Motor neuron (in vitro differentiated cells): Measurements from ENCODE around the gene EVC. TPM values are rescaled to one million over a fixed set of nuclear protein-coding genes. Genes with fewer than 3 reads are reported as not detected.

Source experiments
- ATAC-seq, 8 experiments: fragments of 200-7000 bp; cut with Tn5 transposase; replicated peaks in 6 of 8; 2 replicates each; pipeline ENCODE4 v1.8.0; 2021; ENCODE audit warnings: mild to moderate bottlenecking in 8 of 8, moderate library complexity in 8 of 8
- H3K27ac ChIP-seq, 2 donors: fragments of 250-450 bp; sonication (Bioruptor Pico); 2 replicates each; pipeline ENCODE4 v1.9.0; 2021; ENCODE audit warnings: antibody characterized with exemption in 2 of 2, mild to moderate bottlenecking in 2 of 2, moderate library complexity in 1 of 2
- H3K4me1 ChIP-seq, 2 donors: fragments of 250-450 bp; sonication (Bioruptor Pico); replicated peaks in 1 of 2; 2 replicates each; pipeline ENCODE4 v1.6.1; 2021; ENCODE audit warnings: antibody characterized with exemption in 2 of 2, mild to moderate bottlenecking in 2 of 2, moderate library complexity in 1 of 2
- H3K4me3 ChIP-seq, 5 donors: fragments of 250-450 bp; sonication (Bioruptor Pico); 2 replicates each; pipeline ENCODE4 v1.9.0; 2021; ENCODE audit warnings: antibody characterized with exemption in 5 of 5, mild to moderate bottlenecking in 5 of 5, moderate library complexity in 4 of 5
- WGBS, 10 experiments: fragments of 450-650 bp; shearing (Covaris generic); methylation state at CpG; one replicate each; pipeline ENCODE4 v1.0.0; 2022; 5-methylcytosine and 5-hydroxymethylcytosine counted together
- in situ Hi-C, 9 experiments: fragments of 400-800 bp; cut with MboI; loops; one replicate each; pipeline ENCODE4 v1.15.0; 2021; ENCODE audit warnings: low sequenced_read_pairs in 9 of 9, low pct_unique_long_range_greater_than_20kb in 2 of 9; ENCODE audit not compliant: unreplicated experiment in 9 of 9
- total RNA-seq, 8 experiments: library from RNA; unstranded; fragments of 300-600 nt; gene quantifications; 2 replicates each; pipeline versions ENCODE4 v1.2.3 to v1.2.4, GENCODE V29; 2022

Gene EVC
- total RNA-seq, 8 experiments from 2014 or later: 2.1 to 26.4 (median 7.7) TPM

DNA sequence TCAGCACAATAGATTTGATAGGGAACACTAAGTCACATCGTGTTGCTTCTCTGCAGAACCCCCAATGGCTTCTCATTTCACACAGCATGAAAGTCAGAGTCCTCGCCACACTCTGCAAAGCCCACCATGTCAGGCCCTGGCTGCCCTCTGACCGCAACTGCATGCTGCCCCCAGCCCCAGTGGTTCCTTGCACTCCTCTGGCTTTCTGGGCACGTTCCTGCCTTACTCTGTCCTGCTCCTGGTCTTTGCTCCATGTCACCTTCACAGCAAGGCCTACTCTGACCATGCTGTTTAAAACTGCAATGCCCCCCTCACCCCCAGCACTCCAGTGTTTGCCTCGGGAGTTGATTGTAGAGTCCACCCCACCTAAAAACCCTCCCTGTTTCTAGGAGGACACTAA is 78.1 kb downstream of the EVC start:
- no peak for ATAC-seq
- 57 to 100% (median 93%) methylated on average over 1 to 5 of the region's 5 CpGs; no CpG with 5 or more reads in 5 of the 10 experiments for WGBS, 10 experiments
- in situ Hi-C loops: loop anchor here in 5 of 9 experiments (25.0 kb wide), 4 partner anchors 402 to 1302 kb away; partner anchors contain the start of gene STK32B (in 3 of the 5)
- Histone ChIP-seq H3K27ac (no peak overlapping the region), H3K4me1 (no peaks in the 10 kb centered on the region), H3K4me3 (no peak overlapping the region)

DNA sequence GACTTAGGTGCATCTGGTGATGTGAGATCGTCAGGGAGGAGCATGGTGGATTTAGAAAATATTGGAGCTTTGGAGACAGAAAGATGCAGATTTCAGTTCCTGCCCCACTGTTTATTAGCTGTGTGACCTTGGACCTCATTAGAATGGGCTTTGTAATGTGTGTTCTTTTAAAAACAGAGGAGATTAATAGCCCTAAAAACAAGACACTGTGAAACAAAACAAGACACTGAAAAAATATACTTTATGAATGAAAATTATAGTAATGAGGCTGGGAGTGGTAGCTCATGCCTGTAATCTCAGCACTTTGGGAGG is 79.5 kb downstream of the EVC start:
- in situ Hi-C loops: loop anchor here in 5 of 9 experiments (25.0 kb wide), 4 partner anchors 403 to 1303 kb away; partner anchors contain the start of gene STK32B (in 3 of the 5)
- WGBS, 10 experiments: 0 to 43% (median 18%) methylated on average over 1 of the region's 1 CpG; no CpG with 5 or more reads in 4 of the 10 experiments
- no peak for ATAC-seq
- H3K4me3 ChIP-seq: no peak overlapping the region
- no peaks in the 10 kb centered on the region for H3K4me1 ChIP-seq
- no peak overlapping the region for H3K27ac ChIP-seq

DNA sequence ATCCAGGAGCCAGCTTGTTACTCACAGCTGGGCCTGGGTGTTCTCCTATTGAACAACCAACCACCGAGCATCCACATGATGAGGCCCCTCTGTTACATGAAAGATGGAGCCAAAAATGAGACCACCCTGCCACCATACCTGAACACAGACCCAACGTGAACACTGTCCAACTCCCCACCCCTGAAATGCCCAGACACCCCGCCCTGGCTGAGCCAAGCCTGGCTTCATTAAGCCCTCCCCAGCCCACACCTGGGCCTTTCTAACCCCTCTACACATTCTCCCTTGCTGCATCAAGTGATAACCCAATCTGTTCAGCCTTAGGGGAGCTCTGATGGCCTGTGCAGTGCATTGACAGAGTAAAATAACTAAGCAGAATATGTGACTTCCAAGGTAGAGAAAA is 80.7 kb downstream of the EVC start:
- Histone ChIP-seq H3K4me1 (no peaks in the 10 kb centered on the region), H3K27ac (no peak overlapping the region), H3K4me3 (no peak overlapping the region)
- in situ Hi-C loops: loop anchor here in 5 of 9 experiments (25.0 kb wide), 4 partner anchors 404 to 1304 kb away; partner anchors contain the start of gene STK32B (in 3 of the 5)
- no peak for ATAC-seq
- WGBS, 10 experiments: 68 to 100% methylated on average over 1 to 2 of the region's 3 CpGs; no CpG with 5 or more reads in 8 of the 10 experiments

DNA sequence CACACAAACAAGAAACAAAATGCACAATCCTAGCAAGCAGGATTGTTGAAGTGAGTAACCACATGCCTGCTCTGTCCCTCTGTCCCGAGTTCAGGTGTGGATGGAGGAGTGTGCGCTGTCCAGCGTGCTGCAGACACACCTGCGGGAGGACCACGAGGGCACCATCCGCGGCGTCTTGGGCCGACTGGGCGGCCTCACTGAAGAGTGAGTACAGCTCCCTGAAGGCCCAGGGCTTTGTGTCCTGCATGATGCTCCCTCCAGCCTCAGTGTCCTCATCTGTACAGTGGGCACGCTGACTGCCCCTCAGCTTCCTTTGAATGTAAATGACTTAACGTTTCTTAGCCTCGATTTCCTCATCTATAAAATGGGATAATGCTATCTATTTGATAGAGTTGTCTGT is 82.5 kb downstream of the EVC start:
- H3K4me3 ChIP-seq: no peak overlapping the region
- no peak for ATAC-seq
- no peaks in the 10 kb centered on the region for H3K4me1 ChIP-seq
- no peak overlapping the region for H3K27ac ChIP-seq
- in situ Hi-C loops: loop anchor here in 5 of 9 experiments (25.0 kb wide), 4 partner anchors 406 to 1306 kb away; partner anchors contain the start of gene STK32B (in 3 of the 5)
- 81 to 100% (median 96%) methylated on average over 1 to 9 of the region's 13 CpGs; no CpG with 5 or more reads in 2 of the 10 experiments for WGBS, 10 experiments

DNA sequence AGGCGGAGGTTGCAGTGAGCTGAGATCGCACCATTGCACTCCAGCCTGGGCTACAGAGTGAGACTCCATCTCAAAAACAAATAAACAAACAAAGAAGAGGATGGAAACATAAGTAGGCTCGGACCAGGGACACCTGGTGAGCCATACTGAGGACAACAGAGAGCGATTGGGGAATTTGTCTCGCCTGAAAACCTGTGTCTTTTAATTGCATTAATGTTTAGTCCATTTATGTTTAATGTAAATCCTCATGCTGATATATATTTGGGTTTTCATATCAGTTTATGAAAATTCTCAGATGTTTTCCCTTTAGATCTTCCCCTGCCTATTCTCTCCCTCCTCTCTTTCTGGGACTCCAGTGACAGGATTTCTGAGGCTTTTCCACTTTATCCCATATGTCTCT is 84.6 kb downstream of the EVC start:
- H3K27ac ChIP-seq: no peak overlapping the region
- in situ Hi-C loops: loop anchor here in 5 of 9 experiments (25.0 kb wide), 4 partner anchors 408 to 1308 kb away; partner anchors contain the start of gene STK32B (in 3 of the 5)
- H3K4me1 ChIP-seq: no peaks in the 10 kb centered on the region
- no peak for ATAC-seq
- WGBS, 10 experiments: 67 to 100% (median 95%) methylated on average over 1 to 5 of the region's 5 CpGs; no CpG with 5 or more reads in 2 of the 10 experiments
- H3K4me3 ChIP-seq: no peak overlapping the region

DNA sequence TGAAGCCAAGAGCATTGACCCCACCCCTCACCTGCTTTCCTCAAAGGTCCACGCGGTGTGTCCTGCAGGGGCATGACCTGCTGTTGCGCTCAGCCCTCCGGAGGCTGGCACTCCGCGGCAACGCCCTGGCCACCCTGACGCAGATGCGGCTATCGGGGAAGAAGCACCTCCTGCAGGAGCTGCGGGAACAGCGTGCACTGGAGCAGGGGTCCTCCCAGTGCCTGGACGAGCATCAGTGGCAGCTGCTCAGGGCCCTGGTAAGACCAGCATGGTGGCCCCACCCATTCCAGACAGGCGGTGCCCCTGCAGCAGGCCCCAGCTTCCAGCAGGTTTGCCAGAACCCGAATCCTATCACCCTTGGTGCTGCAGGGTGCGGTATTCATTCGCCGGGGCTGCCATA is 86.0 kb downstream of the EVC start:
- Histone ChIP-seq H3K27ac (no peak overlapping the region), H3K4me1 (no peaks in the 10 kb centered on the region), H3K4me3 (no peak overlapping the region)
- WGBS, 10 experiments: 87 to 100% (median 94%) methylated on average over 2 to 3 of the region's 18 CpGs; no CpG with 5 or more reads in 5 of the 10 experiments
- no peak for ATAC-seq
- in situ Hi-C loops: loop anchor here in 5 of 9 experiments (25.0 kb wide), 4 partner anchors 410 to 1310 kb away; partner anchors contain the start of gene STK32B (in 3 of the 5)

DNA sequence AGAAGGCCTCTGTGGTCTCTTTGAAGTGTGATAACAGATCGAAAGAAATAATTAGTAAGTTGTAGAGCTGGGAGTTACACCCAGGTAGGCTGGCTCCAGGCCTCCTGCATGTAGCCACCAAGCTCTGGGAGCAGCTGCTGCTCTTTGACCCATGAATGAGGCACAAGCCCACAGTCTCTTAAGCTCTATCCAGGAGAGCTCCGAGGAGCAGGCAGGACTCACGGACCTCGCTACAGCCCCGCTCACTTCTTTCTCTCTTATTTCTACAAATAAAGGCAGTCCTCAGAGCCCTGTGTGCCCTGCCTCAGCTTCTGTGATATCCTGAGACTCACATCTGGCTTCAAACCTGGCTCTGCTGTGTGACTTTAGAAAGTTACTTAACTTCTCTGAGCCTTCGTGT is 86.9 kb downstream of the EVC start:
- 85 to 100% (median 100%) methylated on average over 1 to 5 of the region's 6 CpGs; no CpG with 5 or more reads in 3 of the 10 experiments for WGBS, 10 experiments
- Histone ChIP-seq H3K4me3 (no peak overlapping the region), H3K27ac (no peak overlapping the region), H3K4me1 (no peaks in the 10 kb centered on the region)
- in situ Hi-C loops: loop anchor here in 5 of 9 experiments (25.0 kb wide), 4 partner anchors 411 to 1311 kb away; partner anchors contain the start of gene STK32B (in 3 of the 5)
- ATAC-seq: no peak

DNA sequence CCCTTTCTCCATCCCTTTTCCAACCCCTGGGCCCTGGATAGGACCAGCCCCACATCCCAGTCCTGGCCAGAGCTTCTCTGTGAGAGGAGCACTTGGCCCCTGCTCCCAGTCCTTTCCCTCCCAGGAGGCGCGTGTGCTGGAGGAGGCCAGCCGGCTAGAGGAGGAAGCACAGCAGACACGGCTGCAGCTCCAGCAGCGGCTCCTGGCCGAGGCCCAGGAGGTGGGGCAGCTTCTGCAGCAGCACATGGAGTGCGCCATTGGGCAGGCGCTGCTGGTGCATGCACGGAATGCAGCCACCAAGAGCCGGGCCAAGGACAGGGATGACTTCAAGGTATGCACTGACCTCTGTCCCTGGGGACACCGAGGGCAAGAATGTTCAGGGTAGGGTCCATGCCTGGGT is 87.5 kb downstream of the EVC start:
- WGBS, 10 experiments: 33 to 100% methylated on average over 1 to 3 of the region's 11 CpGs; no CpG with 5 or more reads in 8 of the 10 experiments
- Histone ChIP-seq H3K27ac (no peak overlapping the region), H3K4me1 (no peaks in the 10 kb centered on the region), H3K4me3 (no peak overlapping the region)
- in situ Hi-C loops: loop anchor here in 5 of 9 experiments (25.0 kb wide), 4 partner anchors 411 to 1311 kb away; partner anchors contain the start of gene STK32B (in 3 of the 5)
- peak in 2 of 8 experiments; percentile 90 to 97 for ATAC-seq

DNA sequence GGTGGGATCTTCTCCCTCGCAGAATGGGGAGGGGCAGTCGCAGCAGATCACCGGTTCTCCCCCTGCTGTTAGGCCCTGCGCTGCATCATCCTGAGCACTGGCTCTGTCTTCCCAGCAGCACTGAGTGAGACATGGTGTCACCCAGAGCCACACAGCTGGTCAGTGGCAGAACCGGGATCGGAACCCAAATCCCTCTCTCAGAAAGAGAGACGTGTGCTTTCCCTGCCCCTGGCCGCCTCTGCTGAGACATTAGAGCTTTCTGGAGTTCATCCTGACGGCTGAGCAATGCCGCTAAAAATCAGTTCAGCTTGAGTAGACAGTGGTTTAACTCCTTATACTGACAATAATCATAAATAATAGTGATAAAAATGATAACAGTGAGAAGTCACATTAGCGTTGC is 87.9 kb downstream of the EVC start:
- Histone ChIP-seq H3K27ac (no peak overlapping the region), H3K4me1 (no peaks in the 10 kb centered on the region), H3K4me3 (no peak overlapping the region)
- no peak for ATAC-seq
- 80 to 100% (median 97%) methylated on average over 1 to 6 of the region's 11 CpGs; no CpG with 5 or more reads in 4 of the 10 experiments for WGBS, 10 experiments
- in situ Hi-C loops: loop anchor here in 5 of 9 experiments (25.0 kb wide), 4 partner anchors 412 to 1312 kb away; partner anchors contain the start of gene STK32B (in 3 of the 5)

DNA sequence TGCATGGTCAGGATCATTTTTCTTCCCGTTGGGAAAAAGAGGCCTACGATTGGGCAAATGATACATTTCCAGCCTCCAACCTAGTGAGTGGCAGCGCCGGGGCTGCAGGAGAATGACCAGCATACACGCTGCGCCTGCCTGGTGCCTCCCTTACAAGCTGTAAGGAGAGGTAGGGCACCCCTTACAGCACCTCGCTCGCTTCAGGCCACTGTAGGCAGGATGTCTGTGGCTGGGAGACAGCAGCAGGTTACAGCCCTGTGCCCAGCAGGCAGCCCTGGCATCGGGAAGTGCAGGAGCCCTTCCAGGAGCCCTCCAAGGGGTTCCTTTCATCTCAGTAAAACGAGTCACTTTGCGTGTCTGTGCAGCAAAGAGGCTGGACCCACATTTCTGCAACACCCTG is 88.4 kb downstream of the EVC start:
- in situ Hi-C loops: loop anchor here in 5 of 9 experiments (25.0 kb wide), 4 partner anchors 412 to 1312 kb away; partner anchors contain the start of gene STK32B (in 3 of the 5)
- Histone ChIP-seq H3K4me1 (no peaks in the 10 kb centered on the region), H3K27ac (no peak overlapping the region), H3K4me3 (no peak overlapping the region)
- 60 to 92% (median 83%) methylated on average over 1 to 10 of the region's 11 CpGs; no CpG with 5 or more reads in 1 of the 10 experiments for WGBS, 10 experiments
- no peak for ATAC-seq

DNA sequence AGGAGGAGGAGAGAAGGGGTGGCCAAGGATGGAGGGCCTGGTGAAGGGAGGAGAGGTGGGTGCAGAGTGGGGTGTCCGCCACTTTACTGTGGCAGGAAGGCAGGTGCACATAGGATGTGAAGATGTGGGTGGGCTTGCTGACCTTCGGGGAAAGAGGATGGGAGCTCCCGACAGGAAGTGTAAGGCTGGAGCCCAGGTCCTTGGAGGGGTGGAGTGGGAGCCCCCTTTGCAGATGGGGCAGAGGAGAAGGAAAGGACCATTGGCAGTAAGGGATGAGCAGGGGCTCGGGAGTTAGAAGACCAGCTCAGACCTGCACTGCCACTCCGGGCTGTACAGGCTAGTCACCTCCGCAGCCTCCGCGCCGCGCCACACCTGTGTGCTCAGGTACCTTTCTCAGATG is 89.5 kb downstream of the EVC start:
- Histone ChIP-seq H3K4me1 (no peaks in the 10 kb centered on the region), H3K27ac (no peak overlapping the region), H3K4me3 (no peak overlapping the region)
- ATAC-seq: no peak
- WGBS, 10 experiments: 80 to 100% methylated on average over 1 to 2 of the region's 10 CpGs; no CpG with 5 or more reads in 8 of the 10 experiments
- in situ Hi-C loops: loop anchor here in 1 of 9 experiments (25.0 kb wide), 1 partner anchor 1313 kb away; no protein-coding TSS in a partner anchor

DNA sequence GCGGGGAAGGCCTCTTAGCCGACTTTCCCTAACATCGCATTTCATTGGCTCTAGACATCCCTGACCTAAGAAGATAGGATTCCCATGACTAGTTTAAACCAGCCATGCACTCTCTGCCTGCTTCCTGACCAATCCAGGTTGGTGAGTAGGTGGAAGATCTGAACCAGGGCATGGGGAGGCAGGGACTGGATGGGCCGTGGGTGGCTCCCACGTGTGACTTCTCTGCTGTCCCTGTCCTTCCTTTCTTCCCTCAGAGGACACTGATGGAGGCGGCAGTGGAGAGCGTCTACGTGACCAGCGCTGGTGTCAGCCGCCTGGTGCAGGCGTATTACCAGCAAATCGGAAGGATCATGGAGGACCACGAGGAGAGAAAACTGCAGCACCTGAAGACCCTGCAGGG is 90.7 kb downstream of the EVC start:
- WGBS, 10 experiments: 83 to 100% (median 91%) methylated on average over 1 to 13 of the region's 13 CpGs; no CpG with 5 or more reads in 2 of the 10 experiments
- in situ Hi-C loops: loop anchor here in 1 of 9 experiments (25.0 kb wide), 1 partner anchor 1314 kb away; no protein-coding TSS in a partner anchor
- H3K4me3 ChIP-seq: no peak overlapping the region
- no peak for ATAC-seq
- no peak overlapping the region for H3K27ac ChIP-seq
- no peaks in the 10 kb centered on the region for H3K4me1 ChIP-seq

DNA sequence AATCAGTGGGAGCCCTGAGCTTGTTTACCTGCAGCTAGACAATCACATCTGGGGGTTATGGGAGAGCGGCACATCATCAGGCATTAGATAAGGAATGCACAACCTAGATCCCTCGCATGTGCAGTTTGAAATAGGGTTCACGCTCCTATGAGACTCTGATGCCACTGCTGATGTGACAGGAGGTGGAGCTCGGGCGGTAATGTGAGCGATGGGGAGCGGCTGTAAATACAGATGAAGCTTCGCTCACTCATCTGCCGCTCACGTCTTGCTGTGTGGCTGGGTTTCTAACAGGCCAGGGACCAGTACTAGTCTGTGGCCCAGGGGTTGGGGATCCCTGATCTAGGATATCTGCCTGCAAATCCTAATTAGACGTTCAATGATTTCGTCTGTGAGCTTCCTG is 91.6 kb downstream of the EVC start:
- in situ Hi-C loops: loop anchor here in 1 of 9 experiments (25.0 kb wide), 1 partner anchor 1315 kb away; no protein-coding TSS in a partner anchor
- WGBS, 10 experiments: 80 to 100% (median 92%) methylated on average over 1 to 10 of the region's 12 CpGs; no CpG with 5 or more reads in 3 of the 10 experiments
- no peaks in the 10 kb centered on the region for H3K4me1 ChIP-seq
- no peak for ATAC-seq
- no peak overlapping the region for H3K4me3 ChIP-seq
- no peak overlapping the region for H3K27ac ChIP-seq
